Fibroblast of skin of left quadriceps (primary cell): Measurements from ENCODE around the gene CNTNAP2.

Source experiments
- DNase-seq, 2 experiments: peaks; one replicate each; pipeline ENCODE4 v3.0.0-alpha.2; 2013; ENCODE audit warnings: low read depth in 2 of 2

CNTNAP2 gene

DNA sequence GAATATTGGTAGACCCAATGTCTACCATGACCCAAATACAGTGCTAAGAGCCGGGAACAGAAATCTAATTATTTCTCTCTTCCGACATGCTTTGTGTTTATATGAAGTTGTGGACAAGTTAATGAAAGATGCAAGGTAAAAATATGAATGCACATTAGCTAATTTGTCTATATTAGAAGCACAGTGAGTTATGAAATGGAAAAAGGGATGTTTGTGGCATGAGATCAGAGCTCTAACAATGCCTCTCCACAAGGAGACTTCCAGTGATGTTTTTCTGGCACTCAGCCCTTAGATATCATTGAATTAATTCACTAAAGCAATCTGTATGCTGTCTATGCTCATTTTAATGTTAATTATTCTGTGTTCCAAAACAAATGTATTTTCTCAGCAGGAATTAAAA is 897.2 kb downstream of the CNTNAP2 start:
- DNase-seq, result peak; percentile 21 to 35

GRCh38 chr7:147014286-147014955 is 897.8 kb downstream of the CNTNAP2 start:
- DNase-seq, result no peak

DNA sequence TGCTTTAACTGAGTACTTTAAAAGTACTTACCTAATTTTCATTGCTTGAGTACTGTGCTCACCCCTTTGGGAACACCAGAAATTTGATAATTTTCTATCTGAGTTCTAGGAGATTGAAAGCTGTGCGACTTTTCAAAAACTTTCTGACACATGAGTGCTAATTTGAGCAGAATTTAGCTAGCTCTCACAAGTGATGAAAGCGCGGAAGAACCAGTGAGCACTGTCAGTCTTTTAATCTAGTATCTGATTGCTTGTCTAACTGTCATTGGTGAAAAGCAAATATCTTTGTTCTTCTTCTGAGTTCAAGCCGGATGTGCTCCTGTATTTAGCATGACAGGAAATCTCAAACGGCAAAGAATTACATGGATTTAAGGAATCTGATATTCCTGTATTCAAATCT is 899.4 kb downstream of the CNTNAP2 start:
- no peak for DNase-seq

- DNase-seq, result no peak
Measured at GRCh38 chr7:147022056-147022455, 905.5 kb downstream of the CNTNAP2 start.

DNA sequence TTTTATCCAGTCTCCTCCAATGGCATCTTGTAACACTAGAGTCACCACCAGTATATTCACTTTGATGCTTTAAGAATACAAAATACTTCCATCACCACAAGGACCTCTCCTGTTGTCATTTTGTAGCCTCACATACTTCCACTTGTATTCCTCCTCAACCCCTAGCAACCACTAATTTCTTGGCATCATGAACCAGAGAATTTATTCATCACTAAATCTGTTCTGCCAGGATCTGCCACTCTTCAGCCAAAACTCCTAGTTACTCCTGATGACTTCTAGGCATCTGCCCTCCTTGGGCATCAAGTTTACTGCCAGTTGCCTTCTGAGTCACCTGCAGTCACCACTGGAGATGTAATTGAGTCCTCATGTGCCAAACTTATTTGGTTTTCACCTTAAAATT is 906.8 kb downstream of the CNTNAP2 start:
- DNase-seq, result no peak

DNA sequence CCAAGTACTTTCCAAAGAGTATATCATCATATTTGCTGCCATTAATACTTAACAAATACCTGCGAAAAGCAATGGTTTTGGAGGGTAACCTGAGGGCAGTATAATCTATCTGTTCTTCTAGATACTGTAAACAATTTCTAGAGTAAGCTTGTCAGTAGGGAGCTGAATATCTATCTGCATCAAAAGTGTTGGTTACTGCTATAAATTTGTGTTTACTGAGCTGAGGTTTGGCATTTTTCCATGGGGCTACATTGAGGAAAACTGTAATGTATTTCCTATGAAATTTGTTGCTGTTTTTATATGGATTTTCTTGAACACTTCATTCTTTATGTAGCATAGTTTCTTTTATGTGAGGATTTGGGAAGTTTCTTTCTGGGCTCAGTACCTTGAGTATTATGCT is 913.4 kb downstream of the CNTNAP2 start:
- DNase-seq, result no peak

DNA sequence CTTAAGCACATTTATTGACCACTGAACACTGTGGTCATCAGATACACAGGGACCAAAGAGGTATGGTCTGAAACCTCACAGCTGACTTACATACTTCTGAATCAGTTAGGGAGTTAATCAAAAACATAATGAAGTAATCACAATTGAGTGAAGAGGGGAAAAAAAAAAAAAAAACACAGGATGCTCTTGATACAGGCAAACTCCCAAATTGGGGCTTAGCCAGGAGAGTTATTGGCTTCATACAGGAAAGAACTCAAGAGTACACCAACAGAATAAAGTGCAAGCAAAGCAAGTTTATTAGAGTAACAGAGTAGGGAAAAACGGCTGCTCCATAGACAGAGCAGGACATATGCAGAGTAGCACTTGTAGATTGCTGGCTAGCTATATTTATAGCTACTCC is 917.0 kb downstream of the CNTNAP2 start:
- no peak for DNase-seq

DNA sequence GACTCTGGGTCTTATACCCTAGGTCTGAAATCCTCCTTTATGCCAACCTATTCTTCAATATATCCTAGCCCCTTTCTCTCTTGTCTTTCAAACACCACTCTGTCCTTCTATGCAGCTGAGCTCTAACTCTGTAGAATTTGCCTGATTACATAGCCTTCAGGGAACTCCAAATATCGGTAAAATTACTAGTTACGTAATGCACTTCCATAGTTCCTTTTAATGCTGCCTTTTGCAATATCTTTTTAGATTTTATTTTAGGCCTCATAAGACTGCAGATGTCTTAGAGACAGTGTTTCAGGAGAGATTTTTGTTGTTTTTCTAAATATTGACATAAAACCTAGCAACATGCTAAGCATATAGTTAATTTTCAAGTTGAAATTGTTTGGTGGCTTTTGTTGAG is 924.8 kb downstream of the CNTNAP2 start:
- DNase-seq, result no peak

DNA sequence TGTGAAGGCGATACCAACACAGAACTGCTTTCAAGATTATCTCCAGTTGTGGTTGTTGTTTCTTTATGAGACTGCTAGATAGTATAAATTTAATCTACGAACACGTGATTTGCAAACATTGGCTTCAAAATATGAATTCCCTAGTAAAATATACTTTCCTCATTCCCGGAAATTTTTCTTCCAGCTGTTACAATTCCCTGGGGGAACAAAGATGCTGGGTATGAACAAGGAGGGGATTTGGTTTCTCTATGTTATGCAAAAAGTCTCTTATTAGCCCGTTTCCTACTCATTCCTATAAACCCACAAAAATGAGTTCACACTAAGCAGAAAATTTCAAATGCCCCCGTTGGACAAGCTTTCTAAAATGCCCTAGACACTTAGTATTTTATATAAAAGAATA is 928.3 kb downstream of the CNTNAP2 start:
- DNase-seq, result no peak

- DNase-seq, result no peak
Measured at GRCh38 chr7:147047696-147048095, 931.1 kb downstream of the CNTNAP2 start.

DNA sequence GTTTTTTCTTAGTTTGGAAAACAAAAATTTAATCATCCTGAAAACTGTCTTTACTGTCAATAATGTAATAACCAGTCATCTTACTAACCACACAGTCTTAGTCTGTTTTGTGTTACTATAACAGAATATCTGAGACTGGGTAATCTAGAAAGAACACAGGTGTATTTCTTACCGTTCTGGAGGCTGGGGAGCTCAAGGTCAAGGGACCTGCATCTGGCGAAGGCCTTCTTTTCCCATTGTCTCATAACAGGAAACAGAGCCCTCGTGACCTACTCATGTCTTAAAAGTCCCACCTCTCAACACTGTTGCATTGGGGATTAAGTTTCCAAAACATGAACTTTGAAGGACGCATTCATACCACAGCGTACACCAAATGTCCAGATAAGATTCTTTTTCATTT is 932.3 kb downstream of the CNTNAP2 start:
- no peak for DNase-seq

DNA sequence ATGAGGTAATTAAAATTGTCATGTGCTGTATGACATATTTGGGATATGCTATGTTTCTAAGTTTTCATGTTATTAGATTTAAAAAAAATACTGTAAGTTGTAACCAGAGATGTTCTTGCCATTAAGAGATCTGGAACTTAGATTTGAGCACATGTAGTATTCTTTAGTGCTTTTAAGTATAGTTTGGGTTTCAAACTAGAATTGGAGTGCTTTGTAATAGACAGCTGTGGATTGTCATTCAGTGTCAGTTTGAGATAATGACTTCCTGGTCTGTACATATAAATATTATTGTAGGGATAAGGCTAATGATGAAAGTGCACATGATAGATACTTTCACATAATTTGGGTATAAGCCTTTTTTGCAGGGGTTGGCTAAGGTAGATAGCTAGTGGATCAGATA is 936.2 kb downstream of the CNTNAP2 start:
- no peak for DNase-seq

DNA sequence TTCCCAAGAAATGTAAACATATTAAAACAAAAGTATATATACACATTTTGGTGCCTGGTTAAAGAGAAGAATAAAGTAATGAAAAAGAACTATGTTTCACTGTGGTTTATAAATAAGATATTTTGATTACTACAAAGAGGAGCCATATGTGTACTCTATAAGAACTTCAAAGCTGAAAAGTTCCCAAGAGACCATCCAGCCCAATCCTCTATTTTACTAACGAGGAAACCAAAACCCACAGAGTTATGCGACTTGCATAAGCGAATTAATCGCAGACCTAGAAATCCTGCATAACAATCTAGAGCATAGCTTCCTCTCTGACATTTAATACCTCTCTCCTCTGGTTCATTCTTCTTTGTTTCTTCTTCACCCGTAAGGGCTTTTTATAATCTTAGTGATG is 937.1 kb downstream of the CNTNAP2 start:
- peak; percentile 69 to 72 for DNase-seq

DNA sequence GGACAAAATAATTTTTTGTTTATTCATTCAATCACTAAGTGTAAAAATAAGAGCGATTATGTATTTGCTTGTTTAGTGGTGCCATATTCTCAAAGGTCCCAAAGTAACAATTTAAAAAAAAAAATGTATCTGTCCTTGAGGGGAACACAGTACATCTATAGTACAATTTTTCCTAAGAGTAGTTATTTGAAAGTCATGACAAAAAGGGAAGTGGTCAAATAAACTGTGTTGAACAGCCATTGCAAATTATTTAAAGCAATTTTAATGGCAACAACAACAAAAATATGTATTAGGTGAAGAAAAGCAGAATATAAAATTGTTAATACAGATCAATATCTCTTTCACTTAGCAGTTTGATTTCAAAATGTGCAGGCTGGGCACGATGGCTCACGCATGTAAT is 943.5 kb downstream of the CNTNAP2 start:
- DNase-seq, result no peak

DNA sequence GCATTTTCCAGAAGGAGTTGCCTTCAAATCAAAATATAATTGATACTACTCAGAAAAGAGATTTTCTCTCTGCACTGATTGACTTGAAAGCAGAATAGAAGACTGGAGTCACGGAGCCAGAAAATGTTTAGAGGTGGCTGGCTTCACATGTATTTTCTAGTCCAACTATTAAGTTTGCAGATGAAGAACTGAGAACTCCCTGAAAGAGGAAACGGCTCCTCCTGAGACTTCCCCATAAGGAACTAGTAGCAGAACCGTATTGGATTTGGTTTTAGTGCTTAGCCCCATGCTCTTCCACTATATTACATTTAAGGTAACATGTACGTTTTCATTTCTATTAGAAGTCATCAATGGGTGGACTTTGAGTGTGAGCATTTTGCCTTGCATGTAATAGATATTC is 946.3 kb downstream of the CNTNAP2 start:
- no peak for DNase-seq

DNA sequence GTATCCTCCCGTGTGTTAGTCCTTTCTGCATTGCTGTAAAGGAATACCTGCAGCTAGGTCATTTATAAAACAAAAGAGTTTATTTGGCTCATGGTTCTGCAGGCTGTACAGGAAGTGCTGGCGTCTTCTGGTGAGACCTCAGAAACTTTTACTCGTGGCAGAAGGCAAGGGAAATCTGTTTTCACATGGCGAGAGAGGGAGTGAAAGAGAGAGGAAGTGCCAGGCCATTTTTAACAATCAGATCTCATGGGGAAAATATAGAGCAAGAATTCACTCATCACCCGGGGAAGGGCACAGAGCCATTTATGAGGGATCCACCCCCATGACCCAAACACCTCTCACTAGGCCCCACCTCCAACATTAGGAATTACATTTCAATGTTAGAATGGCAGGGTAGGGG is 952.2 kb downstream of the CNTNAP2 start:
- no peak for DNase-seq

GRCh38 chr7:147069771-147070170 is 953.2 kb downstream of the CNTNAP2 start:
- DNase-seq, result no peak

GRCh38 chr7:147070886-147071285 is 954.3 kb downstream of the CNTNAP2 start:
- DNase-seq, result no peak

DNA sequence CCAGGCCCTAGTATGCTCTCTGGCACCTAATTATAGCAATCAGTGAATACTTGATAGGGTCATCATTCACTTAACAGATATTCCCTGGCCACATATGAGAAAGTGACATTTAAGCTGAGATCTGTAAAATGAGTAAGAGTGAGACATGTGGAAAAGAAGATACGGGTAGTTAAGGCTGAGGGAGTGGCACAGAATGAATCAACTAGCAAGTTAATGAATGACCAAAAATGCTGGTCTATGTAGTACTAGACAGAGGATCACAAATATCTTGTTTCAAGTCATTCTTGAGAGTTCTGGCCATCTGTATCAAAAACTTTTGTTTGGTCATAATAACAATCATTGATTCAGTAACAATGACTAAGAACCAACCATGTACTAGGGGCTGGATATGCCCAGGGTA is 954.9 kb downstream of the CNTNAP2 start:
- DNase-seq, result no peak

DNA sequence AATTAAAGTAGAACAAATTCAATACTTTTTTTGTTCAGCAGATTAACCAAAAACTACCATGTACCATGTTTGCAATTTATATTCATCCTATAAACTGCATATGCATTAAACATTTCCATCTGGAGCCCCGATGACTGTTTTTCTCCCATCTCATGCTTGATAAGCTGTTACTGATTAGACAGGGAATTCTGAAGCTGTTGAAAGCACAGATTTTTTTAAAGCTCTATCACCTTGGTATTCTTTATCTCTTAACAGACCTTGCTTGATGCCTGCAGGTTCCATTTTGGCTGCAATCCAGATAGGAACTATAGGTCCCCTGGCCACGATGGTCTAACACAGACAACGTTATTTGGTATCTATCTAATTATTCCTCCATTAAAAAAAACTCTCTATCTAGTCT is 961.7 kb downstream of the CNTNAP2 start:
- no peak for DNase-seq

DNA sequence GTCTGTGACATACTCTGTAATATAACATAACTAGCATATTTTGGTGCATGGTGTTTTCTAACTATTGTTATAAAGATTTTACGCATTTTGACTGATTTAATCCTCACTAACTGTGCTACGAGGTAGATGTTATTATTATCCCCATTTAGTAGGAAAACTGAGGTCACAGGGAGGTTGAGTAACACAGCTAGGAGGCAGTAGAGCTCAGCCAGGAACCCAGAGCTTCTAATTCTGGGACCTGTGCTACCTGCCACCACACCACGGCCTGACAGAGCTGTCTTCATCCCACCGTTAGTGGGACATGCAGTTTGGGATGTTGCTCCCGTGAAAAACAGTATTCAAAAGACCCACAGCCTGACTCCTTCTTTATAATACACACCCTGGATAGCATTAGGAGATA is 962.5 kb downstream of the CNTNAP2 start:
- no peak for DNase-seq

- DNase-seq, result peak; percentile 6 to 9
Measured at GRCh38 chr7:147079921-147080420, 963.4 kb downstream of the CNTNAP2 start.

DNA sequence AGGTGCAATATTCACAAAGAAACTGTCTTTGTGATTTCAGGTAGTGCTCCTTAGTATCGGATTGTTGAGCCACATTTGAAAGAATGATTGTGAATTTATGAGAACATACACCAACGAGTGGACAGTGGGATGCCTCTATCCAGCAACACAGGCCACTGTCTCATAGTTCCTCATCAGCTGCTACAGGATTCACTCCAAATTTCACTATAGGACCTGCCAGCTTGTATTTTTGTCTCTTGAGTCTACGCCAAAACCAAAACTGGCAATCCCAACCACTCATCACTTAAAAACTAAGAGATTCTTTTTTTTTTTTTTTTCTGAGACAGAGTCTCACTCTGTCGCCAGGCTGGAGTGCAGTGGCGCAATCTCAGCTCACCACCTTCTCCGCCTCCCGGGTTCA is 964.5 kb downstream of the CNTNAP2 start:
- no peak for DNase-seq

GRCh38 chr7:147089051-147089461 is 972.5 kb downstream of the CNTNAP2 start:
- DNase-seq, result peak; percentile 19 to 28
